ENCODE data around the gene TEX22. TPM values are rescaled to one million over a fixed set of nuclear protein-coding genes. Genes with fewer than 3 reads are reported as not detected.

TEX22 gene
- total RNA-seq, 1 experiment from 2014 or later = 0.87 TPM

GRCh38 chr14:105401699-105402098 is 3.4 kb downstream of the TEX22 start (continued):
- TF ChIP-seq ZNF532 (CRISPR knock-in tag; IDR thresholded peaks at IDR 0.05; ENCODE audit: borderline replicate concordance) (no peak), ATF1 (CRISPR knock-in tag; IDR thresholded peaks at IDR 0.05) (no peak), ZNF671 (CRISPR knock-in tag; IDR thresholded peaks at IDR 0.05) (no peak), MYBL2 (CRISPR knock-in tag; IDR thresholded peaks at IDR 0.05) (no peak), SMAD4 (CRISPR knock-in tag; IDR thresholded peaks at IDR 0.05) (no peak), FOXP4 (CRISPR knock-in tag; IDR thresholded peaks at IDR 0.05) (no peak), KAT7 (CRISPR knock-in tag; IDR thresholded peaks at IDR 0.05; ENCODE audit: borderline replicate concordance) (no peak), ELF4 (CRISPR knock-in tag; IDR thresholded peaks at IDR 0.05; ENCODE audit: low read depth) (no peak), CREM (CRISPR knock-in tag; IDR thresholded peaks at IDR 0.05) (no peak), ZMAT4 (CRISPR knock-in tag; IDR thresholded peaks at IDR 0.05) (no peak)

- H3K4me3 Mint-ChIP-seq = no peak overlapping the region
- CTCF ChIA-PET = interaction anchor here (0.9 to 1.7 kb wide), 5 partner anchors 31 to 81 kb away, joined by 3 to 5 read pairs (median 3); no protein-coding TSS in a partner anchor
- no peak for DNase-seq (ENCODE audit: low spot score)
- peaks cover 22% of the 10 kb centered on the region for H3K36me3 Mint-ChIP-seq
- TF ChIP-seq ZNF121 (CRISPR knock-in tag; IDR thresholded peaks at IDR 0.05) (no peak), CBFB (CRISPR knock-in tag; IDR thresholded peaks at IDR 0.05; ENCODE audit: low read depth) (no peak), MAX (CRISPR knock-in tag; IDR thresholded peaks at IDR 0.05) (no peak), HMGXB4 (CRISPR knock-in tag; IDR thresholded peaks at IDR 0.05) (no peak), ESRRA (CRISPR knock-in tag; IDR thresholded peaks at IDR 0.05; ENCODE audit: borderline replicate concordance) (no peak), ETV6 (CRISPR knock-in tag; IDR thresholded peaks at IDR 0.05) (no peak)
- peaks cover 96% of the 10 kb centered on the region for H3K27me3 Mint-ChIP-seq (ENCODE audit: low read depth)
- no peak overlapping the region for H3K27ac Mint-ChIP-seq
- H3K9me3 Mint-ChIP-seq = peaks cover 29% of the 10 kb centered on the region
- POLR2A ChIA-PET = no interaction called here
- H3K4me1 Mint-ChIP-seq = peaks cover 13% of the 10 kb centered on the region
- no peak for ATAC-seq
Observed at GRCh38 chr14:105408592-105408991, 10.3 kb downstream of the TEX22 start.

Measured in WTC11 (cell line).